Stomach smooth muscle (tissue), 2 donors: ENCODE results near the gene MOCS1.

Experiments used
- H3K27ac ChIP-seq: one replicate; pipeline ENCODE4 v1.7.0; 2013; ENCODE audit warnings: mild to moderate bottlenecking, low read length, inconsistent platforms
- H3K27me3 ChIP-seq, 2 donors: one replicate each; pipeline ENCODE4 v1.7.0; 2013; ENCODE audit warnings: low read length in 2 of 2; ENCODE audit not compliant: insufficient read depth in 2 of 2, control insufficient read depth in 1 of 2
- H3K36me3 ChIP-seq, 2 donors: one replicate each; pipeline ENCODE4 v1.7.0; 2013; ENCODE audit warnings: low read length in 2 of 2; ENCODE audit not compliant: control insufficient read depth in 2 of 2, insufficient read depth in 2 of 2
- H3K4me1 ChIP-seq: one replicate; pipeline ENCODE4 v1.7.0; 2013; ENCODE audit warnings: low read length; ENCODE audit not compliant: control insufficient read depth, insufficient read depth
- H3K4me3 ChIP-seq, 2 donors: one replicate each; pipeline ENCODE4 v1.7.0; 2013; ENCODE audit warnings: low read length in 2 of 2
- H3K9ac ChIP-seq, 2 donors: one replicate each; pipeline ENCODE4 v1.7.0; 2013; ENCODE audit warnings: low read length in 2 of 2, mild to moderate bottlenecking in 1 of 2
- H3K9me3 ChIP-seq, 2 donors: one replicate each; pipeline ENCODE4 v1.7.0; 2013; ENCODE audit warnings: low read length in 2 of 2; ENCODE audit not compliant: control insufficient read depth in 2 of 2
- donor health status: healthy.
- donor health status: Pancreatic carcinoma.

MOCS1 gene

DNA sequence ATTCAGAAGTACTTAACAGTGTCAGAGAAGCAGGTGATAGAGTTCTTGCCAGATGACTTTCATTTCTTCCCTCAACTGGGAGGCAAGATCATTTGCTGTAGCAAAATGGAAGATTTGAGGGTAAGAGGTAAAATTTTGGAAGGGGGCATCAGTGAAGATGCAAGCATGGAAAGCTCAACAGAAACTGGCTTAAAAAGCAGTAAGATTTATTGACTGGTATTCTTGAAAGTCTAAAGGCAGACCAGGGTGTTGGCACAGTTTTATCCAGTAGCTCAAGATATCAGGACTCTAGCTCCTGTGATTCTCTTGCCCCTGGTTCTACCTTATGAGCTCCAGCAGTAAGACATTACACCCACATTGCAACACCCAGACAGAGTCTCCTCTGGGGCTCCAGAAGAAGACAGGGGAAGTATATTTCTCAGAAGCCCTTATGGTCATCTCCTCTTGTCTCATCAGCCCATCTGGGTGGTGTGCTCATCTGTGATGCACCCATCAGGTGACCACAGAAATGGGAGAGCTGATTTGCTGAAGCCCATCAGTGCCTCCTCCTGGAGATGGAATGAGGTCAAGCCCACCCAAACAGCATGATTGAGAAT lies 16.0 kb upstream of the MOCS1 start:
- H3K27me3 ChIP-seq = no peaks in the 10 kb centered on the region
- no peak overlapping the region for H3K9ac ChIP-seq
- H3K9me3 ChIP-seq = no peaks in the 10 kb centered on the region
- no peaks in the 10 kb centered on the region for H3K4me1 ChIP-seq
- no peak overlapping the region for H3K4me3 ChIP-seq
- no peak overlapping the region for H3K27ac ChIP-seq
- H3K36me3 ChIP-seq = no peaks in the 10 kb centered on the region

- H3K9me3 ChIP-seq = no peaks in the 10 kb centered on the region
- no peak overlapping the region for H3K4me3 ChIP-seq
- H3K9ac ChIP-seq = no peak overlapping the region
- H3K27ac ChIP-seq = no peak overlapping the region
- H3K4me1 ChIP-seq = no peaks in the 10 kb centered on the region
- H3K36me3 ChIP-seq = no peaks in the 10 kb centered on the region
- no peaks in the 10 kb centered on the region for H3K27me3 ChIP-seq
Observed at GRCh38 chr6:39948199-39948791, 14.0 kb upstream of the MOCS1 start.

DNA sequence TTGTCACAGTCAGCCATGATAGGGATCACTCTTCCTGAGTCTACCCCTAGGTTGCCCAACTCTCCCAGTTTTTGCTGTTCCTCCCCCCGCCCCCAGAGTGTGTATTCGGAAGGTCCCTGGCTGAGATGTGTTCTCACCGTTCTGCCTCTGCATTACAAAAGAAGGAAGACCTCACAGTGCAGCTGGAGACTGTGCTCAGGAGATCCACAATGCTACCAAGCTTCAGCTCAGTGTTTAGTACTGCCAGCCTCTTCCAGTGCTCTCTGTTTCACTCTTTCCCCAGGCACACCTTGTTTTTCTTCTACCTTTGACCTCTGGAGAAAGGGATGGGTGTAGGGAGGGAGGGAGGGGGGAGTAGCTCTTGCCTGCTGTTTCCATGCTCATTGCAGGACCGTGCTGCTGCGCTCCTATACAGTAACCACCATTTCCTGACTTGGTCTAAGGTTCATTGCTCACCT lies 13.4 kb upstream of the MOCS1 start:
- Histone ChIP-seq H3K9ac (no peak overlapping the region), H3K4me3 (no peak overlapping the region), H3K4me1 (no peaks in the 10 kb centered on the region), H3K36me3 (no peaks in the 10 kb centered on the region), H3K27me3 (no peaks in the 10 kb centered on the region), H3K27ac (no peak overlapping the region), H3K9me3 (no peaks in the 10 kb centered on the region)

DNA sequence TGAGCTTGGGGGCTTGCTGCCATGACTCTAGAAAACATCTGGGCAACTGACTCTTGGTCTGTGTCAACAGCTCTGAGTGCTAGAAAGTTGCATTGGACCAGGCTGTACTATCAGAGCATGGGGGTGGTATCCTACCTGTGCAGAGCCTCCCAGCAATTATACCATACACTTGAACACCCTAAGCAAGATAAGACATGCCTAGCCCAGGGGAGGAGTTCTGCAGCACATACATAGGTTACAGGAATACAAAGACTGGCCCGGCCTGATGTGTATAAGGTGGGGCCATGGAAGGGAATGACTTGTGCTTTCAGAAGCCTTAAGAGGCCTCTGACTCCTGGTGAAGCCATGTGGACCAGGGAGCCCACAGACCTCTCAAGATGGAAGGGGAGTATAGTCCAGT lies 11.4 kb upstream of the MOCS1 start:
- H3K4me1 ChIP-seq = no peaks in the 10 kb centered on the region
- no peaks in the 10 kb centered on the region for H3K36me3 ChIP-seq
- no peak overlapping the region for H3K4me3 ChIP-seq
- no peaks in the 10 kb centered on the region for H3K27me3 ChIP-seq
- no peaks in the 10 kb centered on the region for H3K9me3 ChIP-seq
- no peak overlapping the region for H3K9ac ChIP-seq
- H3K27ac ChIP-seq = no peak overlapping the region

DNA sequence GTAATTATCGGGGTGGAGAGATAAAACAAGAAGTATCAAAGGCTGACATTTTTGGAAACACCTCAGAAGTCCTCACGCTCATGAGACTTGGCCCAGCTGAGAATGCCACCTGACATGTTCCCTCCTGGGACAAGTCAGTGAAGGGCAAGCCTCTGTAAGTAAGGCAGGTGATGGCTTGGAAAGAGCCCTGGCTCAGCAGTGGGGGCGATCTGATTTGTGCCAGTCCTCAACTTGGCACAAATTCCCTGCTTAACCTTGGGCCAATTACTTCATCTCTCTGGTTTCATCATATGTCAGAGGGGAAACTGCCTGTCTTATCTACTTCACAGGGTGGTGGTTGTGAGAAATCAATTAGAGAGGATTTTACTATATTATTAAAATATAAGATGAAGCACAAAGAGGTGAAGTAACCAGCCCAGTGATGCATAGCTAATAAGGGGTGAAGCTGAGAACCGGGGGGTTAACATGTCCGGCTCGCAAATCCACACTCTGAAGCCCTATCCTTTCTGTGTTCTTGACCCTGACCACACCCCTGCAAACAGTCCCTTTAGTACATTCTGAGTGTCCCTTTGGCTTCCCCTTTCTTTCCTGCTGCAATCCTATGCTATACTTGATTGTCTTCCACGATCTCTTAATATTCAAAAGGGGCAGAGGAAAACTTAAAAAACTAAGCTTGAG lies 8.8 kb upstream of the MOCS1 start:
- Histone ChIP-seq H3K9me3 (no peaks in the 10 kb centered on the region), H3K27ac (no peak overlapping the region), H3K9ac (no peak overlapping the region), H3K4me3 (no peak overlapping the region), H3K36me3 (no peaks in the 10 kb centered on the region), H3K27me3 (no peaks in the 10 kb centered on the region), H3K4me1 (no peaks in the 10 kb centered on the region)

DNA sequence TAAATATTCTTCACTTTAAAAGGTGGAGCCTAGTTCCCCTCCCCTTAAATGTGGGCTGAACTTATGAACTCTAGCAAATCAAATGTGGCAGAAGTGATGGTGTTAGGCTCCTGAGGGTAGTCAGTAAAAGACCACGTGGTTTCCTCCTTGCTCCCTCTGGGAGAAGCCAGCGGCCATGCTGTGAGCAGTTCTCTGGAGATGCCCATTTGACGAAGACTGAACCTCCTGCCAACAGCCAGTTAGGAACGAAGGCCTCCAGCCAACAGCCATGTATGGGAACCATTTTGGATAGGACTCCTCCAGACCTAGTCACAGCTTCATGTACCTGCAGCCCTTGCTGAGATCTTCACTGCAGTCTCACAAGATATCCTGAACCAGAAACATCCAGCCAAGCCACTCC lies 7.6 kb upstream of the MOCS1 start:
- H3K4me1 ChIP-seq = no peaks in the 10 kb centered on the region
- H3K27me3 ChIP-seq = no peaks in the 10 kb centered on the region
- H3K9ac ChIP-seq = no peak overlapping the region
- no peaks in the 10 kb centered on the region for H3K36me3 ChIP-seq
- no peaks in the 10 kb centered on the region for H3K9me3 ChIP-seq
- no peak overlapping the region for H3K4me3 ChIP-seq
- H3K27ac ChIP-seq = no peak overlapping the region

GRCh38 chr6:39941138-39941537 lies 6.9 kb upstream of the MOCS1 start:
- Histone ChIP-seq H3K27me3 (no peaks in the 10 kb centered on the region), H3K9me3 (no peaks in the 10 kb centered on the region), H3K9ac (no peak overlapping the region), H3K4me3 (no peak overlapping the region), H3K27ac (no peak overlapping the region), H3K4me1 (no peaks in the 10 kb centered on the region), H3K36me3 (no peaks in the 10 kb centered on the region)

GRCh38 chr6:39938773-39939654 lies 4.8 kb upstream of the MOCS1 start:
- Histone ChIP-seq H3K9me3 (no peaks in the 10 kb centered on the region), H3K27me3 (no peaks in the 10 kb centered on the region), H3K4me3 (no peak overlapping the region), H3K4me1 (peaks cover 6% of the 10 kb centered on the region), H3K9ac (no peak overlapping the region), H3K27ac (no peak overlapping the region), H3K36me3 (no peaks in the 10 kb centered on the region)

- no peak overlapping the region for H3K9ac ChIP-seq
- no peak overlapping the region for H3K27ac ChIP-seq
- H3K4me1 ChIP-seq = peaks cover 16% of the 10 kb centered on the region
- H3K36me3 ChIP-seq = no peaks in the 10 kb centered on the region
- H3K4me3 ChIP-seq = no peak overlapping the region
- no peaks in the 10 kb centered on the region for H3K9me3 ChIP-seq
- H3K27me3 ChIP-seq = no peaks in the 10 kb centered on the region
Observed at GRCh38 chr6:39937686-39938333, 3.5 kb upstream of the MOCS1 start.

GRCh38 chr6:39936857-39937256 lies 2.6 kb upstream of the MOCS1 start:
- Histone ChIP-seq H3K27ac (no peak overlapping the region), H3K4me1 (peaks cover 25% of the 10 kb centered on the region), H3K9me3 (no peaks in the 10 kb centered on the region), H3K4me3 (no peak overlapping the region), H3K27me3 (no peaks in the 10 kb centered on the region), H3K36me3 (no peaks in the 10 kb centered on the region), H3K9ac (no peak overlapping the region)
